Upper lobe of left lung (tissue), 6 donors: ENCODE data around the gene CCDC51. TPM values are rescaled to one million over a fixed set of nuclear protein-coding genes. Genes with fewer than 3 reads are reported as not detected.

ENCODE experiments used
- ATAC-seq, 2 donors: fragments of 200-7000 bp; cut with Tn5 transposase; one replicate each; pipeline ENCODE4 v1.9.1; 2022; ENCODE audit warnings: mild to moderate bottlenecking in 2 of 2, moderate library complexity in 2 of 2; ENCODE audit not compliant: low FRiP score in 2 of 2
- DNase-seq, 2 donors: peaks; one replicate each; pipeline ENCODE4 v3.0.0-alpha.2; 2019 to 2020
- H3K27ac ChIP-seq, 4 donors: fragments of 200-600 bp; sonication (generic); one replicate each; pipeline ENCODE4 v1.5.1; 2016 to 2019
- H3K27me3 ChIP-seq, 4 donors: fragments of 200-600 bp; sonication (generic); one replicate each; pipeline ENCODE4 v1.5.1; 2017 to 2019
- H3K36me3 ChIP-seq, 4 donors: fragments of 200-600 bp; sonication (generic); one replicate each; pipeline ENCODE4 v1.5.1; 2016 to 2019
- H3K4me1 ChIP-seq, 4 donors: fragments of 200-600 bp; sonication (generic); one replicate each; pipeline ENCODE4 v1.5.1; 2018 to 2019
- H3K4me3 ChIP-seq, 4 donors: fragments of 200-600 bp; sonication (generic); one replicate each; pipeline ENCODE4 v1.5.1; 2017 to 2019; ENCODE audit warnings: mild to moderate bottlenecking in 2 of 4, moderate library complexity in 1 of 4
- H3K9me3 ChIP-seq, 4 donors: fragments of 200-600 bp; sonication (generic); one replicate each; pipeline ENCODE4 v1.5.1; 2018 to 2019
- EP300 ChIP-seq, 4 donors: sonication (generic); formaldehyde crosslinking; IDR thresholded peaks; one replicate each; pipeline ENCODE4 v1.5.1; 2017; ENCODE audit warnings: antibody characterized with exemption in 4 of 4, control low read depth in 2 of 4
- POLR2A ChIP-seq, 4 donors: fragments of 450-650 bp; IDR thresholded peaks; one replicate each; pipeline ENCODE4 v1.5.1; 2016 to 2017; ENCODE audit warnings: antibody characterized with exemption in 4 of 4, mild to moderate bottlenecking in 2 of 4
- POLR2AphosphoS5 ChIP-seq, 2 donors: sonication (generic); formaldehyde crosslinking; IDR thresholded peaks; one replicate each; pipeline ENCODE4 v1.5.1; 2017; ENCODE audit warnings: antibody characterized with exemption in 2 of 2
- WGBS, 2 donors: methylation state at CpG; one replicate each; pipeline ENCODE4 v1.1.5; 2017 to 2018; 5-methylcytosine and 5-hydroxymethylcytosine counted together
- total RNA-seq, 6 donors: library from RNA; depleted of rRNA in 4 of 6; stranded (reverse); fragments of >200 nt in 4 of 6; gene quantifications; one replicate each; pipeline versions ENCODE4 v1.1.0 to v1.2.1, GENCODE V29; 2016 to 2021
- TF ChIP-seq, protein P1 (sequence below), 6 experiments: fragments of 450-650 bp in 4 of 6; fragments of 200-600 bp in 2 of 6; sonication (generic) in 2 of 6; IDR thresholded peaks; one replicate each; pipeline ENCODE4 v1.5.1; 2016 to 2019; ENCODE audit warnings: antibody characterized with exemption in 6 of 6
- donor health status: DM: no; HTN: no; CAD: no; lungs with moderate emphysema.
- donor health status: DM: no; HTN: yes; CAD: no; lungs with severe emphysema.

CCDC51 gene
- total RNA-seq, 6 donors from 2014 or later: 6.3 to 18.2 (median 13.2) TPM

- ATAC-seq: peak; percentile 43 to 71
- no peaks in the 10 kb centered on the region for H3K9me3 ChIP-seq
- peaks cover 0 to 21% (median 11%) of the 10 kb centered on the region in 4 donors for H3K36me3 ChIP-seq
- TF ChIP-seq POLR2A (IDR thresholded peaks at IDR 0.05) (peak in 2 of 4 donors; percentile 9 to 54), EP300 (IDR thresholded peaks at IDR 0.05) (no peak), POLR2AphosphoS5 (IDR thresholded peaks at IDR 0.05) (peak in 1 of 2 donors; percentile 38)
- TF ChIP-seq, protein P1, sequence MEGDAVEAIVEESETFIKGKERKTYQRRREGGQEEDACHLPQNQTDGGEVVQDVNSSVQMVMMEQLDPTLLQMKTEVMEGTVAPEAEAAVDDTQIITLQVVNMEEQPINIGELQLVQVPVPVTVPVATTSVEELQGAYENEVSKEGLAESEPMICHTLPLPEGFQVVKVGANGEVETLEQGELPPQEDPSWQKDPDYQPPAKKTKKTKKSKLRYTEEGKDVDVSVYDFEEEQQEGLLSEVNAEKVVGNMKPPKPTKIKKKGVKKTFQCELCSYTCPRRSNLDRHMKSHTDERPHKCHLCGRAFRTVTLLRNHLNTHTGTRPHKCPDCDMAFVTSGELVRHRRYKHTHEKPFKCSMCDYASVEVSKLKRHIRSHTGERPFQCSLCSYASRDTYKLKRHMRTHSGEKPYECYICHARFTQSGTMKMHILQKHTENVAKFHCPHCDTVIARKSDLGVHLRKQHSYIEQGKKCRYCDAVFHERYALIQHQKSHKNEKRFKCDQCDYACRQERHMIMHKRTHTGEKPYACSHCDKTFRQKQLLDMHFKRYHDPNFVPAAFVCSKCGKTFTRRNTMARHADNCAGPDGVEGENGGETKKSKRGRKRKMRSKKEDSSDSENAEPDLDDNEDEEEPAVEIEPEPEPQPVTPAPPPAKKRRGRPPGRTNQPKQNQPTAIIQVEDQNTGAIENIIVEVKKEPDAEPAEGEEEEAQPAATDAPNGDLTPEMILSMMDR (IDR thresholded peaks at IDR 0.05): no peak
- H3K27ac ChIP-seq: peak within 1 kb of the TSS; percentile 91 to 95 (median 92)
- DNase-seq: peak in 1 of 2 donors; percentile 93
- no peaks in the 10 kb centered on the region for H3K27me3 ChIP-seq
- H3K4me3 ChIP-seq: peak within 1 kb of the TSS; percentile 77 to 93 (median 86)
- peaks cover 26 to 62% (median 46%) of the 10 kb centered on the region in 4 donors for H3K4me1 ChIP-seq
- 2 to 26% methylated on average over 7 to 14 of the region's 15 CpGs for WGBS, 2 donors
These were observed 9.8 kb downstream of the CCDC51 start, which contains the start of gene PLXNB1 for GRCh38 chr3:48429960-48430707. TSS of gene PLXNB1 (minus strand) at chr3:48430086. CDS start at chr3:48424611, 5,475 bp downstream.

GRCh38 chr3:48429317-48429959, 10.5 kb downstream of the CCDC51 start:
- Histone ChIP-seq H3K4me1 (peaks cover 29 to 64% (median 47%) of the 10 kb centered on the region in 4 donors), H3K27ac (peak overlapping the region; percentile 91 to 95 (median 92)), H3K9me3 (no peaks in the 10 kb centered on the region), H3K27me3 (no peaks in the 10 kb centered on the region), H3K4me3 (peak overlapping the region; percentile 77 to 93 (median 86)), H3K36me3 (peaks cover 0 to 21% (median 11%) of the 10 kb centered on the region in 4 donors)
- TF ChIP-seq POLR2AphosphoS5 (IDR thresholded peaks at IDR 0.05) (no peak), POLR2A (IDR thresholded peaks at IDR 0.05) (peak in 2 of 4 donors; percentile 8 to 38), EP300 (IDR thresholded peaks at IDR 0.05) (no peak)
- TF ChIP-seq, protein P1 (IDR thresholded peaks at IDR 0.05): peak in 2 of 6 experiments; percentile 14 to 26
- 0 to 3% methylated on average over 19 to 20 of the region's 86 CpGs for WGBS, 2 donors
- ATAC-seq: peak; percentile 38 to 69
- DNase-seq: peak; percentile 84 to 95

- no peaks in the 10 kb centered on the region for H3K9me3 ChIP-seq
- DNase-seq (peak in 1 of 2 donors; percentile 58), ATAC-seq (peak in 1 of 2 donors; percentile 52)
- H3K36me3 ChIP-seq: peaks cover 0 to 20% (median 11%) of the 10 kb centered on the region in 4 donors
- peak overlapping the region; percentile 91 to 95 (median 92) for H3K27ac ChIP-seq
- TF ChIP-seq, protein P1 (IDR thresholded peaks at IDR 0.05): no peak
- TF ChIP-seq POLR2A (IDR thresholded peaks at IDR 0.05) (peak in 3 of 4 donors; percentile 37 to 58 (median 42)), POLR2AphosphoS5 (IDR thresholded peaks at IDR 0.05) (peak in 1 of 2 donors; percentile 50), EP300 (IDR thresholded peaks at IDR 0.05) (no peak)
- peaks cover 29 to 57% (median 46%) of the 10 kb centered on the region in 4 donors for H3K4me1 ChIP-seq
- H3K4me3 ChIP-seq: peak overlapping the region; percentile 77 to 93 (median 86)
- WGBS, 2 donors: 0 to 7% methylated on average over 2 to 28 of the region's 60 CpGs
- no peaks in the 10 kb centered on the region for H3K27me3 ChIP-seq
These were observed 11.2 kb downstream of the CCDC51 start for GRCh38 chr3:48428572-48429316.

GRCh38 chr3:48428088-48428571, 11.8 kb downstream of the CCDC51 start:
- H3K36me3 ChIP-seq: peaks cover 0 to 15% (median 8%) of the 10 kb centered on the region in 4 donors
- ATAC-seq (no peak), DNase-seq (no peak)
- H3K27ac ChIP-seq: peak overlapping the region; percentile 91 to 95 (median 92)
- no peaks in the 10 kb centered on the region for H3K27me3 ChIP-seq
- H3K4me1 ChIP-seq: peaks cover 29 to 52% (median 46%) of the 10 kb centered on the region in 4 donors
- peak overlapping the region; percentile 77 to 93 (median 86) for H3K4me3 ChIP-seq
- no peaks in the 10 kb centered on the region for H3K9me3 ChIP-seq
- TF ChIP-seq POLR2AphosphoS5 (IDR thresholded peaks at IDR 0.05): no peak
- no peak for TF ChIP-seq POLR2A (IDR thresholded peaks at IDR 0.05)
- no peak for TF ChIP-seq EP300 (IDR thresholded peaks at IDR 0.05)
- TF ChIP-seq, protein P1 (IDR thresholded peaks at IDR 0.05): no peak
- WGBS, 2 donors: 65 to 69% methylated on average over 7 of the region's 7 CpGs
